Measurements from ENCODE around the gene WDR43.

DNA sequence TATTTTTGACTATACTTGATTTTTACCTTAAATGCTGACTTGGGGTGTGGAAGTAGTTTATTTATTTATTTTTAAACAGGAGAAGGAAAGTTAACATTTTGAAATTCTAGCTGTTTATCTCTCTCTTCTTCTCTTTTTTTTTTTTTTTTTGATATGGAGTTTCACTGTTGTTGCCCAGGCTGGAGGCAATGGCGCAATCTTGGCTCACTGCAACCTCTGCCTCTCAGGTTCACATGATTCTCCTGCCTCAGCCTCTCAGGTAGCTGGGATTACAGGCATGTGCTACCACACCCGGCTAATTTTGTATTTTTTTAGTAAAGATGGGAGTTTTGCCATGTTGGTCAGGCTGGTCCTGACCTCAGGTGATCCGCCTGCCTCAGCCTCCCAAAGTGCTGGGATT, 11.1 kb downstream of the WDR43 start:
- TF ChIP-seq, protein P1, sequence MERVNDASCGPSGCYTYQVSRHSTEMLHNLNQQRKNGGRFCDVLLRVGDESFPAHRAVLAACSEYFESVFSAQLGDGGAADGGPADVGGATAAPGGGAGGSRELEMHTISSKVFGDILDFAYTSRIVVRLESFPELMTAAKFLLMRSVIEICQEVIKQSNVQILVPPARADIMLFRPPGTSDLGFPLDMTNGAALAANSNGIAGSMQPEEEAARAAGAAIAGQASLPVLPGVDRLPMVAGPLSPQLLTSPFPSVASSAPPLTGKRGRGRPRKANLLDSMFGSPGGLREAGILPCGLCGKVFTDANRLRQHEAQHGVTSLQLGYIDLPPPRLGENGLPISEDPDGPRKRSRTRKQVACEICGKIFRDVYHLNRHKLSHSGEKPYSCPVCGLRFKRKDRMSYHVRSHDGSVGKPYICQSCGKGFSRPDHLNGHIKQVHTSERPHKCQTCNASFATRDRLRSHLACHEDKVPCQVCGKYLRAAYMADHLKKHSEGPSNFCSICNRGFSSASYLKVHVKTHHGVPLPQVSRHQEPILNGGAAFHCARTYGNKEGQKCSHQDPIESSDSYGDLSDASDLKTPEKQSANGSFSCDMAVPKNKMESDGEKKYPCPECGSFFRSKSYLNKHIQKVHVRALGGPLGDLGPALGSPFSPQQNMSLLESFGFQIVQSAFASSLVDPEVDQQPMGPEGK (CRISPR knock-in tag; IDR thresholded peaks at IDR 0.05; ENCODE audit: borderline replicate concordance), result no peak
- TF ChIP-seq TOX (CRISPR knock-in tag; IDR thresholded peaks at IDR 0.05; ENCODE audit: borderline replicate concordance), result no peak
- TF ChIP-seq TCF4 (CRISPR knock-in tag; IDR thresholded peaks at IDR 0.05; ENCODE audit: borderline replicate concordance), result no peak
- TF ChIP-seq GLIS3 (CRISPR knock-in tag; IDR thresholded peaks at IDR 0.05), result no peak
- TF ChIP-seq, protein P2, sequence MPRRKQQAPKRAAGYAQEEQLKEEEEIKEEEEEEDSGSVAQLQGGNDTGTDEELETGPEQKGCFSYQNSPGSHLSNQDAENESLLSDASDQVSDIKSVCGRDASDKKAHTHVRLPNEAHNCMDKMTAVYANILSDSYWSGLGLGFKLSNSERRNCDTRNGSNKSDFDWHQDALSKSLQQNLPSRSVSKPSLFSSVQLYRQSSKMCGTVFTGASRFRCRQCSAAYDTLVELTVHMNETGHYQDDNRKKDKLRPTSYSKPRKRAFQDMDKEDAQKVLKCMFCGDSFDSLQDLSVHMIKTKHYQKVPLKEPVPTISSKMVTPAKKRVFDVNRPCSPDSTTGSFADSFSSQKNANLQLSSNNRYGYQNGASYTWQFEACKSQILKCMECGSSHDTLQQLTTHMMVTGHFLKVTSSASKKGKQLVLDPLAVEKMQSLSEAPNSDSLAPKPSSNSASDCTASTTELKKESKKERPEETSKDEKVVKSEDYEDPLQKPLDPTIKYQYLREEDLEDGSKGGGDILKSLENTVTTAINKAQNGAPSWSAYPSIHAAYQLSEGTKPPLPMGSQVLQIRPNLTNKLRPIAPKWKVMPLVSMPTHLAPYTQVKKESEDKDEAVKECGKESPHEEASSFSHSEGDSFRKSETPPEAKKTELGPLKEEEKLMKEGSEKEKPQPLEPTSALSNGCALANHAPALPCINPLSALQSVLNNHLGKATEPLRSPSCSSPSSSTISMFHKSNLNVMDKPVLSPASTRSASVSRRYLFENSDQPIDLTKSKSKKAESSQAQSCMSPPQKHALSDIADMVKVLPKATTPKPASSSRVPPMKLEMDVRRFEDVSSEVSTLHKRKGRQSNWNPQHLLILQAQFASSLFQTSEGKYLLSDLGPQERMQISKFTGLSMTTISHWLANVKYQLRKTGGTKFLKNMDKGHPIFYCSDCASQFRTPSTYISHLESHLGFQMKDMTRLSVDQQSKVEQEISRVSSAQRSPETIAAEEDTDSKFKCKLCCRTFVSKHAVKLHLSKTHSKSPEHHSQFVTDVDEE (CRISPR knock-in tag; IDR thresholded peaks at IDR 0.05), result no peak
- TF ChIP-seq, protein P3, sequence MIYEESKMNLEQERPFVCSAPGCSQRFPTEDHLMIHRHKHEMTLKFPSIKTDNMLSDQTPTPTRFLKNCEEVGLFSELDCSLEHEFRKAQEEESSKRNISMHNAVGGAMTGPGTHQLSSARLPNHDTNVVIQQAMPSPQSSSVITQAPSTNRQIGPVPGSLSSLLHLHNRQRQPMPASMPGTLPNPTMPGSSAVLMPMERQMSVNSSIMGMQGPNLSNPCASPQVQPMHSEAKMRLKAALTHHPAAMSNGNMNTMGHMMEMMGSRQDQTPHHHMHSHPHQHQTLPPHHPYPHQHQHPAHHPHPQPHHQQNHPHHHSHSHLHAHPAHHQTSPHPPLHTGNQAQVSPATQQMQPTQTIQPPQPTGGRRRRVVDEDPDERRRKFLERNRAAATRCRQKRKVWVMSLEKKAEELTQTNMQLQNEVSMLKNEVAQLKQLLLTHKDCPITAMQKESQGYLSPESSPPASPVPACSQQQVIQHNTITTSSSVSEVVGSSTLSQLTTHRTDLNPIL (CRISPR knock-in tag; IDR thresholded peaks at IDR 0.05; ENCODE audit: low read depth), result no peak
- TF ChIP-seq ZFP3 (CRISPR knock-in tag; IDR thresholded peaks at IDR 0.05), result no peak
- no peak for TF ChIP-seq ZFP30 (CRISPR knock-in tag; IDR thresholded peaks at IDR 0.05)
- TF ChIP-seq, protein P4, sequence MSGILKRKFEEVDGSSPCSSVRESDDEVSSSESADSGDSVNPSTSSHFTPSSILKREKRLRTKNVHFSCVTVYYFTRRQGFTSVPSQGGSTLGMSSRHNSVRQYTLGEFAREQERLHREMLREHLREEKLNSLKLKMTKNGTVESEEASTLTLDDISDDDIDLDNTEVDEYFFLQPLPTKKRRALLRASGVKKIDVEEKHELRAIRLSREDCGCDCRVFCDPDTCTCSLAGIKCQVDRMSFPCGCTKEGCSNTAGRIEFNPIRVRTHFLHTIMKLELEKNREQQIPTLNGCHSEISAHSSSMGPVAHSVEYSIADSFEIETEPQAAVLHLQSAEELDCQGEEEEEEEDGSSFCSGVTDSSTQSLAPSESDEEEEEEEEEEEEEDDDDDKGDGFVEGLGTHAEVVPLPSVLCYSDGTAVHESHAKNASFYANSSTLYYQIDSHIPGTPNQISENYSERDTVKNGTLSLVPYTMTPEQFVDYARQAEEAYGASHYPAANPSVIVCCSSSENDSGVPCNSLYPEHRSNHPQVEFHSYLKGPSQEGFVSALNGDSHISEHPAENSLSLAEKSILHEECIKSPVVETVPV (CRISPR knock-in tag; IDR thresholded peaks at IDR 0.05), result no peak

Data from SK-N-SH treated with all-trans-retinoic acid at 6 μM for 48 hours (cell line).